Posterior cingulate gyrus (tissue), 11 donors: Measurements from ENCODE around the gene CCDC106.
A peak's percentile ranks its signal among the peaks of the same experiment; 100 is the strongest.

ENCODE experiments used
- DNase-seq, 10 donors: peaks; one replicate each; pipeline versions ENCODE4 v3.0.0 to v3.0.0-alpha.2; 2020 to 2021; ENCODE audit warnings: mixed read lengths in 3 of 10
- intact Hi-C: fragments of 100-400 bp; cut with DNase I; formaldehyde crosslinking; loops from one replicate; pipeline ENCODE4 v1.15.1; 2023

Gene CCDC106

DNA sequence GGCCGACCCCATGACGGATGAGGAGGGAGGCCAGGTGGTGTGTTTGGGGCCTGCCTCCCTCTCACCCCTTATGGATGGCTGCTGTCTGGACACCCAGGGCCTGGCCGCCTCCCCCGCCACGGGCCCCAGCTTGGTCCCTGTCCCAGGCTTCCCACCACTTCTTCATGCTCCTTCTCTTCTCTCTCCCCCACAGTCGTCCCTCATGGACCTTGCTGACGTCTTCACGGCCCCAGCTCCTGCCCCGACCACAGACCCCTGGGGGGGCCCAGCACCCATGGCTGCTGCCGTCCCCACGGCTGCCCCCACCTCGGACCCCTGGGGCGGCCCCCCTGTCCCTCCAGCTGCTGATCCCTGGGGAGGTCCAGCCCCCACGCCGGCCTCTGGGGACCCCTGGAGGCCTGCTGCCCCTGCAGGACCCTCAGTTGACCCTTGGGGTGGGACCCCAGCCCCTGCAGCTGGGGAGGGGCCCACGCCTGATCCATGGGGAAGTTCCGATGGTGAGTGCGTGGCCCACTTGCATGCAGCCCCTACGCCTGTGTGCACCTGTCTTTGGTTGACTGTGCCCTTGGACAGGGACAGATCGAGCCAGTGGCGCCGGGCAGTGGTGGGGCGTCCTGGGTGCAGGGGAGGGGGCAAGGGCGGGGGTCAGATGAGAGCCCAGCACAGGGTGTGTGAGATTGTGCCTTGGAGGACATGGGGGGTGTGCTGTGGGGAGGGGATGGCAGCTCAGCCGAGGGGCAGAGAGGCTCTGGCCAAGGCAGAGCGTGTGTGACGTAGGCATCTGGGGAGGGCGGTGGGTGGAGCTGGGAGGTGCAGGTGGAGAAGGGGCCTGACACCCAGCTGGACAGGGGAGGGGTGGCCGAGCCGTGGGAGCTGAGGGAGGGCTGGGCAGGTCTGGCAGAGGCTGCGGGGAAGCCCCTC, 43.8 kb downstream of the CCDC106 start:
- DNase-seq, result peak in 3 of 10 donors; percentile 50 to 62 (median 61)
- intact Hi-C loops, result no loop called here

DNA sequence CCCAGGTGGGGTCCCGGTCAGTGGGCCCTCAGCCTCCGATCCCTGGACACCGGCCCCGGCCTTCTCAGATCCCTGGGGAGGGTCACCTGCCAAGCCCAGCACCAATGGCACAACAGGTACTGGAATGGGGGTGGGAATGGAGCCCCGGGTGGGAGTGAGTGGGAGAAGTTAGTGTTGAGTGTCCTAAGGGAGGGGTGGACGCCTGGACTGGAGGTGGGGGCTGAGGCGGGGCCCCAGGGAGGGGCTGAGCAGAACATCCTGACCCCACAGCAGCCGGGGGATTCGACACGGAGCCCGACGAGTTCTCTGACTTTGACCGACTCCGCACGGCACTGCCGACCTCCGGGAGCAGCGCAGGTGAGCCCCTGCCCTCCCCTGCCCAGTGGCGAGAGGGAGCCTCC, 44.7 kb downstream of the CCDC106 start:
- DNase-seq, result peak in 3 of 10 donors; percentile 35 to 78 (median 70)

DNA sequence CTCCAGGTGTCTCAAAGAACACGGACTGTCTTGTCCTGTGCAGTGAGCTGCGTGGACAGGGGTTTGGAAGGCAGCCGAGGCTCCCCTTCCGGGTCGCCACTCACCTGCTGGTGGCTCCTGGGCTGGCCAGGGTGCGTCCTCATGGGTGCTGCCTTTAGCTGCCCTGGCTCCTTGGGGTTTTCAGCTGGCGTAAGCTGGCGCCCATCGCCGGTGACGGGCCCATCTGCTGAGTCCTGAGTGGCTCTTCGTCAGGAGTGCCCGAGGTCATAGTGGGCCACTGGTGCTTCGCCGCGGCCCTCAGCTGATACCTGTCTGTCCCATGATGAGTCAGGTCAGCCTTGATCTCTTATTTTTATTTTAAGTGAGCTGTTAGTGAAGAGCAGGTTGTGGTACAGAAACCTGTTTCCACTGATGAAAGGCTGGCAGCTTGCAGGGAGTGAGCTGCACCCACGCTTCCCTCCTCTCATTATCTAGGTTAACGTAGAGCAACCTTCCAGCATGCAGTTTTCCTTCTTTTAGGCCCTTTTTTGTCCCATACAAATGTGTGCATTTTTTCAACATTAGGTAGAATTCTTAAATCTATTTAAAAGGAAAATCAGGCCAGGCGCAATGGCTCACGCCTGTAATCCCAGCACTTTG, 45.4 kb downstream of the CCDC106 start:
- peak in 3 of 10 donors; percentile 69 to 79 (median 69) for DNase-seq
- intact Hi-C loops, result no loop called here

More for the DNA sequence above, 44.7 kb downstream of the CCDC106 start:
- intact Hi-C loops, result no loop called here

DNA sequence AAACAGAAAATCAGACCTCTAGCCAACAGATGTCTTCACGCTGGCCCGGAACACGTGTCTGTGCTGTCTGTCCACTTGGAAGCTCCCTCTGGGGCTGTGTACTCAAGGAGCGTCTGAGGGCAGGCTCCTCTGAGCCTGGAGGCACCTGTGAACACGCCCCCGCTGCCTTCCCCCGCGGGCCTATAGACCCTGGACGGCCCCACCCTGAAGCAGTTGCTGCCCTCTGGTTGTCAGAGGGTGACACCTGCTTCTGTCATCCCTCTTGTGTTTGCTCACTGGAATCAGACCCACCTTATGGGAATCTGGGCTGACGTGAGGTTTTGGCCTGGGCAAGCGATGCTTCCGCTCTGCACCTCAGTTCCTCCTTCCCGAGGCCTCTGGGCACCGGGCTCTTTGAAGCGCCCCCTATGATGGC, 46.2 kb downstream of the CCDC106 start:
- DNase-seq, result peak in 3 of 10 donors; percentile 54 to 71 (median 70)
- intact Hi-C loops, result no loop called here

DNA sequence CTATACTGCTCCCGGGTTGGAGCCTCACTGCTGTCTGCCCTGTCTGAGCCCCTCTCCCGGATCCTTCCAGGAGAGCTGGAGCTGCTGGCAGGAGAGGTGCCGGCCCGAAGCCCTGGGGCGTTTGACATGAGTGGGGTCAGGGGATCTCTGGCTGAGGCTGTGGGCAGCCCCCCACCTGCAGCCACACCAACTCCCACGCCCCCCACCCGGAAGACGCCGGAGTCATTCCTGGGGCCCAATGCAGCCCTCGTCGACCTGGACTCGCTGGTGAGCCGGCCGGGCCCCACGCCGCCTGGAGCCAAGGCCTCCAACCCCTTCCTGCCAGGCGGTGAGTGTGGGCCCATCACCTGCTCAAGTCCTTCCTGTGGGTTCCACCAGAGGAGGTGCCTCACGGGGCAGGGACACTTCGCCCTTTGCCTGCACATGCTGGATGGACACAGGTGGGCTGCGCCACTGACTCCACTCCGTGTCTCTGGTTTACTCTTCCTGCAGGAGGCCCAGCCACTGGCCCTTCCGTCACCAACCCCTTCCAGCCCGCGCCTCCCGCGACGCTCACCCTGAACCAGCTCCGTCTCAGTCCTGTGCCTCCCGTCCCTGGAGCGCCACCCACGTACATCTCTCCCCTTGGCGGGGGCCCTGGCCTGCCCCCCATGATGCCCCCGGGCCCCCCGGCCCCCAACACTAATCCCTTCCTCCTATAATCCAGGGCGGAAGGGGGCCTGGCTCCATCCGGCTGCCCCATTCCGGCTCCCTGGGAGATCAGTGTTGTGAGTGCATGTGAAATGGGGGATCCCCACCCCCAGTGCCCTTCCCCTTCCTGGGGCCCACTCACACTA, 46.9 kb downstream of the CCDC106 start:
- DNase-seq, result peak in 4 of 10 donors; percentile 10 to 79 (median 62)
- intact Hi-C loops, result no loop called here

DNA sequence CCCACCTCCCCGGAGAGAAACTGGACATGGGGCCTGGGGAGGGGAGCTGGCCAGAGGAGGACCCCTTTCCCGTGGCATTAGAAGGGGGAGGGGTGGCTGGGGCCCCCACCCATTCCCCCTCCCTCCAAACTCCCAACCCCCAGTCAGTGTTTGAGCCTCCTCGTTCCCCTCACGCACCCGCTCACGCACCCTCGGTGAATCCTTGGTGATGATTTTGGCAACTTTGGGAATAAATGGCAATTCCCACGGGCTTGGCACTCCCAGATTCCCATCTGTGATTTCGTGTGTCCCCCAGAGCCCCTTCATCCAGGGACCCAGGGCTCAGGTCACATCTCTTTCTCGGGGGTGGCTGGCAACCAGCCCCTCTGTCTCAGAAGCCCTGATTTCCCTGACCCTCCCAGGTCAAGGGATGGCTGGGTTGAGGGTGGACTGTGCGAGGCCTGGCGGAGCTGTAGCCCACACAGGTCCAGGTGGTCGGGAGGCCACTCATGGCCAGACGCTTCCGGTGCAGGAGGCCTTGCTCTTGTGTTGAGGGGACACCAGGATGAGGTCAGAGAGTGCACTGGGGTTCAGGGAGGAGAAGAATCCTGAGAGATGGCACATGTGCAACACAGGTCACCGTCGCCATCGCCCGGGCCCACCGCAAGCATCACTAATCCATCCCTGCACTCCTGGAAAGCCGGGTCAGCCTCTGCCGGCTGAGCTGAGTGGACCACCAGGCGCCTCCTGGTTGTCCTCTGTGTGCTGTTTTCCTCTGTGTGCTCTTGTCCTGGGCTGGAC, 47.7 kb downstream of the CCDC106 start:
- intact Hi-C loops, result no loop called here

DNA sequence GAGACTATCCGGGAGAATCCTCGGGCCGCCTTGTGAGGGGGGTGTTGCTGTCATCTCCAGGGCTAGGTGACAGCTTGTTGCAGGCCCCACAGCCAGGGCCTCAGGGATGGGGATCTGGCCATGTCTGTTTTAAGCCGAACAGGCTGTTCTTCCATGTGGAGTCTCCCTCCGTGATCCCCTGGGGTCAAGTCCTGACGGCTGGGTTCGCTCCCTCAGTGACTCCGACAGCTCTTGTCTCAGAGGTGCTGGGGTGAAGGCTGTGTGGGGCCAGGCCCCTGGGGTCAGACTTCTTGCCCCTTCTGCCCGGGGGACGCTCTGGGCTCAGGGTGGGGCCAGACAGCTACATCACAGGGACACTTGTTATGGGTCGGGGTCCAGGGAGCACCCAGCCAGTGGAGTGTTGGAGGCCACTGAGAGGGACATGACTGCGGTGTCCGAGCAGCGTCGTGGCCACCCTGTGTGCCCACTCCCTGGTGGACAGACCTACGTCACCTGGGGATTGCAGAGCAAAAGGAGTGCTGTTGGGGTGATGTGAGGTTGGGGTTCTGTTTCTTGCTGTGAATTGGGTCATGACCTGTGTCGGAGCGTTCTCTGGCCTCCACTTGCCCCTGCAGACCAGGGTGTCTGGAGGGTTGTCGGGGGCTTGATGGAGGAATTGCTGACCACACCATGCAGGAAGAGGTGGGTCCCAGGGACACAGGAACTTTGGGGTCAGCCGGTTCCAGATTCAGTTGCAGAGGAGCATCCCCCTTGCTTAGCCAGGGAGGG, 48.5 kb downstream of the CCDC106 start:
- intact Hi-C loops, result no loop called here
- peak in 4 of 10 donors; percentile 5 to 81 (median 48) for DNase-seq

More for the DNA sequence above, 47.7 kb downstream of the CCDC106 start:
- DNase-seq, result peak in 3 of 10 donors; percentile 47 to 73 (median 63)

DNA sequence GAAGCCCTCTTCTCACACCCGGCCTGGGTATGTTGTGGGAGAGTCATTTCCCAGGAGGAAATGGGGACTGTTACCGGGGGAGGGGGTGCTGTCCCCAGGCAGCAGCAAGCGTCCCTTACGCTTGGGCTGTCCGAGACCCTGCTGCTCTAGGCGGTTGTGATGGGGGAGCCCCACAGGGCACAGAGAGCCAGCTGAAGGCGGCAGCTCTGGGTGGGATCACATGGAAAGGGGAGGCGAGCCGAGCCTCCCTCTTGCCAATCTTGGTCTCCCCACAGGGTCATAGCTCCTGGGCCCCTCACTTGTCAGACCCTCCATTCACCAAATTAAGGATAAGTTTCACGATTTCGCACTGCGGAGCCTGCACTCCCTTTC, 49.0 kb downstream of the CCDC106 start:
- intact Hi-C loops, result no loop called here
- peak in 3 of 10 donors; percentile 22 to 43 (median 25) for DNase-seq

DNA sequence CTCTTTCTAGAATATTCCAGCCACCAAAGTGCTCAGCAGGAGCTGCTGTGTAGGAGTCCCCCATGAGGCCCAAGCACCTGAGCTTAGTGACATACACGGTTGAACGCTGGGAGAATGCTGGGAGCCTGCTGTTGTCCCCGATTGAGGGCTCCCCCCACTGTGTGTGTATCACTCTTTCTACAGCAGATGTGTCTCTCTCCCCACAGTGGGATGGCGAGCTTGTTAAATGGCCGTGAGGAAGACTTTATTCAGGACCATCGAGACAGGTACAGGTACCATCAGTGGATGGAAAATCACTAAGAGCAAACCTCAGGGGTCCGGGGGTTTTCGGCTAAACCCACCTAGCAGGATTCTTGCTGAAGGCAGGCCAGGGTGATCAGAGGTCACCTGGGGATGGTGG, 49.7 kb downstream of the CCDC106 start:
- DNase-seq, result peak in 2 of 10 donors; percentile 3 to 14
- intact Hi-C loops, result no loop called here

DNA sequence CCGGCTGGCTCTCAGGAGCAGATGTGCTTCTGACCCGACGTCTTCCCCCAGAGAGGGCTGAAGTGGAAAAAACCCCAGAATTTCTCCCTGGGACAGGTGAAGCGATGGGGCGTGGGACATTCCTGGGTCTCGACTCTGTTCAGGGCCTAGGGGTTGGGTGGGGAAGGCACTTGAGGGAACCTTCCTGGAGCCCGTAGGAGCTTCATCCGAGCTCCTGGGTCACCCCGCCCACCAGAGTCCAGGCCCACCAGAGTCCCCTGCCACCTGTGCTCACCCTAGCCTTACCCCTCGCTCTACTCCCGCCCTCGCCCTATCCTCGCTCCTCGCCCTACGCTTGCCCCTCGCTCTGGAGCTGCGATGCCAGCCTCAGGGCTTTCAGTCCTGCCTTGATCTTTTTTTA, 50.2 kb downstream of the CCDC106 start:
- DNase-seq, result peak in 2 of 10 donors; percentile 20 to 66
- intact Hi-C loops, result no loop called here

DNA sequence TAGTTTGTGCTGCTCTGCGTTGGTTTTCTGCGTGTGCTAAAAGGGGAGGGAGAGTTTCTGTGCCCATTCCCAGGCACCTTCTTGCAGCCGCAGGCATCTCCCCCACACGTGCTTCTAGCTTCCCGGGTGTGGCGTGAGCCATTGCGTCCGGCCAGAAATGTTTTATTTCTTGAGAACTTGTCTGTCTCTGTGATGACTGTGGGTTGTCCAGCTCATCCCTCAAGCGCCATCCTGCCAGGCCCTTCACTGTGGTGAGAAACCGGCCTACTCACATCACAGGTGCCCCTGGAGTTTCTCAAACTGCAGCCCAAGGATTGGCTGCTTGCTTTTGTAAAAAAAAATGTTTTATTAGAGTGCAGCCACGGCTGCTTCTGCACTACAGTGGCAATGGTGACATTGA, 51.2 kb downstream of the CCDC106 start:
- peak in 1 of 10 donors; percentile 66 for DNase-seq
- intact Hi-C loops, result no loop called here

DNA sequence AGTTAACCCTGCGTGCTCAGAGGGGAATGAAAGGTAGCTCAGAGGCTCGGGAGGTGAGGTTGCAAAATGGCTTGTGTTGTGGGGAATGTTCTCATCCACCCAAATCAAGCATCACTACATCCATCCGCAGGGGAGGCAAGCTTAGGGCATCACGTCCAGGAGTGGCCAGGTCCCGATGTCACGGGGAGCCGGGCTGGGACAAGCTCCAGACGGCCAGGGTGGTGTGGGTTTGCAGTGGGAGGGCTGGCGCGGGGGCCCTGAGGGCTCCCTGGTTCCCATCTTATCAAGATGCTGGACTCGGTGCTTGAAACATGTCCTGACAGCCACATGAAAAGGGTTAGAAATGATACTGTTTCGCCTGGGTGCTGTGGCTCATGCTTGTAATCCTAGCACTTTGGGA, 52.8 kb downstream of the CCDC106 start:
- intact Hi-C loops, result no loop called here
- DNase-seq, result peak in 1 of 10 donors; percentile 33

DNA sequence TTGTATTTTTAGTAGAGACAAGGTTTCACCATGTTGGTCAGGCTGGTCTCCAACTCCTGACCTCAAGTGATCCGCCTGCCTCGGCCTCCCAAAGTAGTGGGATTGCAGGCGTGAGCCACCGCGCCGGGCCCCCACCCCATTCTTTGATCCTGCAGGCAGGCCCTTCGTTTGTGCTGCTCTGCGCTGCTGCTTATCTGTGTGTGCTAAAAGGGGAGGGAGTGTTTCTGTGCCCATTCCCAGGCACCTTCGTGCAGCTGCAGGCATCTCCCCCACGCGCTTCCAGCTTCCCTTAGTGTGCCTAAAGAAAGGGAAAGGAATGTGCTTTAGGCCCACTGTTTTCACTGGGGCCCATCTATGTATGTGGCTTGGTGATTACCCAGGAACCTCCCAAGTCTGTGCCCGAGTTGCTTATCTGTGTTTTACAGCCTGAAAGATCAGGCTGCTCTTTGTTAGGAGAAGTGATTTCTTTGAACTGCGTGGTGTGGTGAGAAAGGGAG, 54.2 kb downstream of the CCDC106 start:
- peak in 2 of 10 donors; percentile 43 to 63 for DNase-seq
- intact Hi-C loops, result no loop called here
